Erythroblast (primary cell): ENCODE results near the gene GRAPL.
"Not testable (repeated sequence)": the region's sequence is repeated elsewhere in the genome, so short reads cannot be mapped to it uniquely, and the experiment has no call there.

Source experiments
- GATA1 ChIP-seq: IDR thresholded peaks from 2 replicates; pipeline ENCODE4 v1.6.1; 2011; ENCODE audit warnings: low read depth, mild to moderate bottlenecking, control low read depth, low read length, moderate library complexity
- POLR2A ChIP-seq: IDR thresholded peaks from 2 replicates; pipeline ENCODE4 v1.6.1; 2011; ENCODE audit warnings: mild to moderate bottlenecking, low read length

DNA sequence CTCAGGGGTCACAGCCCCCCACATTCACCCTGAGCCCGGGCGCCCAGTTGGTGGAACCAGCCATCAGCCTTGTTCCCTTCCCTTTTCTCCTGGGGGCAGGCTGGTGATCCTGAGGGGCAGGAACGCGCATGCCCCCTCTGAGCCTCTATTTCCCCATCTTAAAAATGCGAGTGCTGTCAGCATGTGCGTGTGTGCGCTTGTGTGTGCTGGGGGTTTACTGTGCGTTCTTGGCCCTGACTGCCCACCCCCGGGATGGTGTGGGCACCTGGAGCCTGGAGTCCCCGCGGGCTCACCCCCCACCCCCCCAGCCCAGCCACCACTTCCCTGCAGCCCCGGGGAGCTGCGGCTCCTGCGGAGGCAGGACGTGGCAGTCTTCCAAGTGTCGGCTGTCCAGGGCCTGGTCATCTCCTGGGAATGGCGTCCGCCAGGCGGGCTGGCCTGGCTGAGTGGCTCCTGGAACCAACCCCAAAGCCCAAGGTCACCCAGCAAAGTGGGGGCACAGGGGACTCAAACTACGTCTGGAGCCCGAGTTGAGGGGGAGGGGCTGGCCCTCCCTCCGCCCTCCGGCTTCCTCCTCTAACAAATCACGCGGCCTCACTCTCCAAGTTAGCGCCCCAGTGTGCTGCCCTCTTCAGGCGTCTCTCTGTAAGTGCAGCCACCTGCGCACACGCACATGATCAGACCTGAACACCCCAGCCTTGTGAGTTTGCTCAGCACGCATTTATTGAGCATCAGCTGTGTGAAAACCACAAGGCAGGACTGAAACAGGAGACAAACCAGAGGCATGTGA lies 14.2 kb downstream of the GRAPL start:
- not testable (repeated sequence) for TF ChIP-seq POLR2A, GATA1
